IPS DF 6.9 (cell line): ENCODE data around the gene C8G.

ENCODE experiments used
- DNase-seq: peaks from one replicate; pipeline ENCODE4 v3.0.0-alpha.2; 2013; ENCODE audit warnings: low read depth, low spot score
- H3K27ac ChIP-seq: one replicate; pipeline ENCODE4 v1.5.1; 2013; ENCODE audit warnings: low read length, control low read depth
- H3K27me3 ChIP-seq: 2 replicates; pipeline ENCODE4 v1.6.1; 2013; ENCODE audit warnings: mild to moderate bottlenecking, low read length; ENCODE audit not compliant: control insufficient read depth, insufficient read depth
- H3K36me3 ChIP-seq: 2 replicates; pipeline ENCODE4 v1.6.1; 2013; ENCODE audit warnings: low read length; ENCODE audit not compliant: control insufficient read depth, insufficient read depth
- H3K4me1 ChIP-seq: 2 replicates; pipeline ENCODE4 v1.6.1; 2013; ENCODE audit warnings: low read length; ENCODE audit not compliant: control insufficient read depth, insufficient read depth
- H3K4me3 ChIP-seq: 2 replicates; pipeline ENCODE4 v1.5.1; 2013; ENCODE audit warnings: mild to moderate bottlenecking, low read length
- H3K9me3 ChIP-seq: 2 replicates; pipeline ENCODE4 v1.6.1; 2013; ENCODE audit warnings: low read length, inconsistent platforms; ENCODE audit not compliant: control insufficient read depth, insufficient read depth
- WGBS: extraction: QIAGEN DNeasy Blood & Tissue Kit; methylation state at CpG from one replicate; pipeline ENCODE4 v1.1.7; 2013; ENCODE audit warnings: mixed read lengths, missing lambda C conversion rate; ENCODE audit not compliant: insufficient read length, insufficient coverage; 5-methylcytosine and 5-hydroxymethylcytosine counted together

Gene C8G

GRCh38 chr9:136921307-136921706 lies 23.7 kb upstream of the C8G start:
- Histone ChIP-seq H3K4me1 (no peaks in the 10 kb centered on the region), H3K27ac (no peak overlapping the region), H3K36me3 (peaks cover 45% of the 10 kb centered on the region), H3K27me3 (no peaks in the 10 kb centered on the region), H3K9me3 (no peaks in the 10 kb centered on the region), H3K4me3 (no peak overlapping the region)
- no peak for DNase-seq
- no CpG with 5 or more reads among the region's 11 CpGs for WGBS

GRCh38 chr9:136921718-136922117 lies 23.3 kb upstream of the C8G start:
- WGBS = no CpG with 5 or more reads among the region's 10 CpGs
- H3K36me3 ChIP-seq = peaks cover 42% of the 10 kb centered on the region
- no peaks in the 10 kb centered on the region for H3K4me1 ChIP-seq

GRCh38 chr9:136922540-136922939 lies 22.5 kb upstream of the C8G start:
- H3K27ac ChIP-seq = no peak overlapping the region
- no peaks in the 10 kb centered on the region for H3K9me3 ChIP-seq
- no peaks in the 10 kb centered on the region for H3K27me3 ChIP-seq
- no peaks in the 10 kb centered on the region for H3K4me1 ChIP-seq
- WGBS = no CpG with 5 or more reads among the region's 19 CpGs
- DNase-seq = no peak
- peaks cover 37% of the 10 kb centered on the region for H3K36me3 ChIP-seq
- H3K4me3 ChIP-seq = no peak overlapping the region

More at GRCh38 chr9:136921718-136922117, 23.3 kb upstream of the C8G start:
- Histone ChIP-seq H3K4me3 (no peak overlapping the region), H3K27ac (no peak overlapping the region), H3K9me3 (no peaks in the 10 kb centered on the region), H3K27me3 (no peaks in the 10 kb centered on the region)
- DNase-seq = no peak

- no peak for DNase-seq
- WGBS = no CpG with 5 or more reads among the region's 19 CpGs
These were observed 21.2 kb upstream of the C8G start for GRCh38 chr9:136923881-136924280.

GRCh38 chr9:136925414-136926153 lies 19.5 kb upstream of the C8G start:
- no CpG with 5 or more reads among the region's 33 CpGs for whole genome bisulfite sequencing
- Histone ChIP-seq H3K36me3 (peaks cover 32% of the 10 kb centered on the region), H3K27ac (no peak overlapping the region), H3K4me1 (no peaks in the 10 kb centered on the region), H3K27me3 (no peaks in the 10 kb centered on the region), H3K4me3 (no peak overlapping the region), H3K9me3 (no peaks in the 10 kb centered on the region)
- DNase-seq = no peak

More at GRCh38 chr9:136923881-136924280, 21.2 kb upstream of the C8G start:
- Histone ChIP-seq H3K9me3 (no peaks in the 10 kb centered on the region), H3K4me1 (no peaks in the 10 kb centered on the region), H3K36me3 (peaks cover 36% of the 10 kb centered on the region), H3K27ac (no peak overlapping the region), H3K4me3 (no peak overlapping the region; the same call in 1 of the 2 replicates), H3K27me3 (no peaks in the 10 kb centered on the region)

- Histone ChIP-seq H3K4me1 (no peaks in the 10 kb centered on the region), H3K27me3 (no peaks in the 10 kb centered on the region), H3K27ac (no peak overlapping the region), H3K4me3 (no peak overlapping the region), H3K9me3 (no peaks in the 10 kb centered on the region), H3K36me3 (peaks cover 27% of the 10 kb centered on the region)
- WGBS = no CpG with 5 or more reads among the region's 9 CpGs
- DNase-seq = no peak
These were observed 18.8 kb upstream of the C8G start for GRCh38 chr9:136926154-136926704.

- peaks cover 27% of the 10 kb centered on the region for H3K36me3 ChIP-seq
These were observed 18.3 kb upstream of the C8G start for GRCh38 chr9:136926749-136927148.

GRCh38 chr9:136927343-136928271 lies 17.4 kb upstream of the C8G start:
- DNase-seq = no peak
- no peak overlapping the region for H3K27ac ChIP-seq
- H3K27me3 ChIP-seq = no peaks in the 10 kb centered on the region
- H3K4me1 ChIP-seq = no peaks in the 10 kb centered on the region
- H3K9me3 ChIP-seq = no peaks in the 10 kb centered on the region
- peaks cover 24% of the 10 kb centered on the region for H3K36me3 ChIP-seq
- H3K4me3 ChIP-seq = no peak overlapping the region
- WGBS = no CpG with 5 or more reads among the region's 23 CpGs

More at GRCh38 chr9:136926749-136927148, 18.3 kb upstream of the C8G start:
- no peak overlapping the region for H3K27ac ChIP-seq
- WGBS = no CpG with 5 or more reads among the region's 13 CpGs
- H3K4me3 ChIP-seq = no peak overlapping the region
- no peak for DNase-seq
- no peaks in the 10 kb centered on the region for H3K27me3 ChIP-seq
- H3K4me1 ChIP-seq = no peaks in the 10 kb centered on the region
- no peaks in the 10 kb centered on the region for H3K9me3 ChIP-seq

GRCh38 chr9:136928591-136928990 lies 16.5 kb upstream of the C8G start:
- no peak overlapping the region; the same call in 1 of the 2 replicates for H3K4me3 ChIP-seq
- no peaks in the 10 kb centered on the region for H3K4me1 ChIP-seq
- H3K36me3 ChIP-seq = peaks cover 20% of the 10 kb centered on the region
- H3K9me3 ChIP-seq = no peaks in the 10 kb centered on the region
- no peak overlapping the region for H3K27ac ChIP-seq
- no peak for DNase-seq
- no peaks in the 10 kb centered on the region for H3K27me3 ChIP-seq
- WGBS = no CpG with 5 or more reads among the region's 9 CpGs

- peaks cover 15% of the 10 kb centered on the region for H3K36me3 ChIP-seq
- no peak overlapping the region for H3K27ac ChIP-seq
- H3K4me1 ChIP-seq = no peaks in the 10 kb centered on the region
- H3K4me3 ChIP-seq = no peak overlapping the region
- no peaks in the 10 kb centered on the region for H3K9me3 ChIP-seq
- WGBS = no CpG with 5 or more reads among the region's 4 CpGs
- no peaks in the 10 kb centered on the region for H3K27me3 ChIP-seq
- DNase-seq = no peak
These were observed 15.0 kb upstream of the C8G start for GRCh38 chr9:136930014-136930413.
